ENCODE measurements around the gene FNDC5.

Gene FNDC5

DNA sequence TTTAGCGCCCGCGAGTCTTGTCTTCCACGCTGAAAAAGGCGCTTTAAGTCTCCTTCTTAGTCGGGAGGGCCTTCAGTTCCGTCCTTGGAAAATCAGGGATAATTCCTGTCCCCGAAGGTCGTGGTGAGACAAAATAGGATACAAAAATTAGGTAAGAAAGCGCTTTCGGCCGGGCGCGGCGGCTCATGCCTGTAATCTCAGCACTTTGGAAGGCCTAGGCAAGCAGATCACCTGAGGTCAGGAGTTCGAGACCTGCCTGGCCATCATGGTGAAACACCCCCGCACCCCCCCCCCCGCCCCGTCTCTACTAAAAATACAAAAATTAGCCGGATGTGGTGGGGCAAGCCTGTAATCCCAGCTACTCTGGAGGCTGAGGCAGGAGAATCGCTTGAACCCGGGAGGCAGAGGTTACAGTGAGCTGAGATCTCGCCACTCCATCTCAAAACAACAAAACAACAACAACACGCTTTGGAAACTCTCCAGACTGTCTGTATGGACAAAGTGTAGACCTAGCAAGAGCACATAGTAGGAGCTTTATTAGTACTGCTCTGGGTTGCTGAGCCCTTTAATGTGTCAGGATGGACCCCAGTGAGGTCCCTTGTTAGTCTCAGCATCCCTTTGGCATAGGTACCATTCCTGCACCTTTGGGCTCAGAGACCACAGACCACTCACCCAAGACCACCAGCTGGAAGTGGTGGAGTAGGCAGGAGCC lies 31.3 kb upstream of the FNDC5 start:
- CTCF ChIA-PET, result interaction anchor here (0.6 to 1.5 kb wide), 5 partner anchors 9 to 405 kb away, joined by 3 read pairs; no protein-coding TSS in a partner anchor
- no peak for DNase-seq (ENCODE audit: low spot score)
- H3K27ac ChIP-seq, result peak overlapping the region; percentile 30; the same call in 1 of the 2 replicates
- POLR2A ChIA-PET (ENCODE audit: low non-redundant PET), result no interaction called here
- TF ChIP-seq, protein P1, sequence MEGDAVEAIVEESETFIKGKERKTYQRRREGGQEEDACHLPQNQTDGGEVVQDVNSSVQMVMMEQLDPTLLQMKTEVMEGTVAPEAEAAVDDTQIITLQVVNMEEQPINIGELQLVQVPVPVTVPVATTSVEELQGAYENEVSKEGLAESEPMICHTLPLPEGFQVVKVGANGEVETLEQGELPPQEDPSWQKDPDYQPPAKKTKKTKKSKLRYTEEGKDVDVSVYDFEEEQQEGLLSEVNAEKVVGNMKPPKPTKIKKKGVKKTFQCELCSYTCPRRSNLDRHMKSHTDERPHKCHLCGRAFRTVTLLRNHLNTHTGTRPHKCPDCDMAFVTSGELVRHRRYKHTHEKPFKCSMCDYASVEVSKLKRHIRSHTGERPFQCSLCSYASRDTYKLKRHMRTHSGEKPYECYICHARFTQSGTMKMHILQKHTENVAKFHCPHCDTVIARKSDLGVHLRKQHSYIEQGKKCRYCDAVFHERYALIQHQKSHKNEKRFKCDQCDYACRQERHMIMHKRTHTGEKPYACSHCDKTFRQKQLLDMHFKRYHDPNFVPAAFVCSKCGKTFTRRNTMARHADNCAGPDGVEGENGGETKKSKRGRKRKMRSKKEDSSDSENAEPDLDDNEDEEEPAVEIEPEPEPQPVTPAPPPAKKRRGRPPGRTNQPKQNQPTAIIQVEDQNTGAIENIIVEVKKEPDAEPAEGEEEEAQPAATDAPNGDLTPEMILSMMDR (conservative IDR thresholded peaks at IDR 0.05; ENCODE audit: low read depth), result no peak

DNA sequence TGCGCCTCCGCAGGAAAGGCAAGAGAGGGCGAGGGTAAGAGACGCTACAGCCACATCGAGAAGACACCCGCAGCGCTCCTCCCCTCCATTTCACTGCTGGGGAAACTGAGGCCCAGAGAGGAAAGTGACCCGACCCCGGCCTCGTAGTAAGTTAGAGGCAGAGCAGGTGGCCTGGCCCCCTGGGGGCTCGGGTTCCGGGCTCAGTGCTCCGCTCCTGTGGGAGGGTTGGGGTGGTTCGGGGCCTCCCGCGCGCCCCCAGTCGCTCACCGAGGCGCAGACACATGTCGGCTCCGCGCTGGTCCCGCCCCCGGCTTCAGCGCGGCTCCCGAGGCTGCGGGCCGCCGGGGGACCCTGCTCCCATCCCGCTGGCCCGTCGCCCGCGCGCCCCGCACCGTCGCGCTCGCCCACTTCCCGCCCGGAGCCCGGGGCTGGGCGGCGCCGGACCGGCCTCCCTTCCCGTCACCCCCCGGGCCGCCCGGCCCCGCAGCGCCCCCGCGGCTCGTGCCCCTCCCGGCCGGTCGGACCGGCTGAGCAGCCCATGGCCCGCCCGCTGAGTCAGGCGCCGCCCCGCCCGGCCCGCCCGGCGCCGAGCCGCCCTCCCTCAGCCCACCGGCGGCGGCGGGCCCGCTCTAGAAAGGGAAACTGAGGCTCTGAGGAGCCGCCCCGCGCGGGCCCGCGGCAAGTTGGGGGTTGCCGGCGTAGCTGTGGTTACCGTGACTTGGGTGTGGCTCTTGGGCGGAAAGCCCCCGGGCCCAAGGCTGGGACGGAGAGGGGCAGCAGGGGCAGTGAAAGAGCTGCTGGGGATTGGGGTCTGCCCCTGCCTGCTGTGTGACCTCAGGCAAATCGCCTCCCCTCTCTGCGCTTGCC lies 30.5 kb upstream of the FNDC5 start, which contains the start of gene TMEM54:
Gene TMEM54, minus strand, starts transcription at position 434 of the 867 bp plus-strand sequence. Its CDS starts 151 bp downstream, at position 283.
- peak; percentile 77 for DNase-seq (ENCODE audit: low spot score)
- TF ChIP-seq, protein P1 (conservative IDR thresholded peaks at IDR 0.05; ENCODE audit: low read depth), result no peak
- POLR2A ChIA-PET (ENCODE audit: low non-redundant PET), result no interaction called here
- CTCF ChIA-PET, result interaction anchor here (0.5 to 1.5 kb wide), 5 partner anchors 8 to 657 kb away, joined by 3 read pairs; no protein-coding TSS in a partner anchor
- H3K27ac ChIP-seq, result peak within 1 kb of the TSS; percentile 30

DNA sequence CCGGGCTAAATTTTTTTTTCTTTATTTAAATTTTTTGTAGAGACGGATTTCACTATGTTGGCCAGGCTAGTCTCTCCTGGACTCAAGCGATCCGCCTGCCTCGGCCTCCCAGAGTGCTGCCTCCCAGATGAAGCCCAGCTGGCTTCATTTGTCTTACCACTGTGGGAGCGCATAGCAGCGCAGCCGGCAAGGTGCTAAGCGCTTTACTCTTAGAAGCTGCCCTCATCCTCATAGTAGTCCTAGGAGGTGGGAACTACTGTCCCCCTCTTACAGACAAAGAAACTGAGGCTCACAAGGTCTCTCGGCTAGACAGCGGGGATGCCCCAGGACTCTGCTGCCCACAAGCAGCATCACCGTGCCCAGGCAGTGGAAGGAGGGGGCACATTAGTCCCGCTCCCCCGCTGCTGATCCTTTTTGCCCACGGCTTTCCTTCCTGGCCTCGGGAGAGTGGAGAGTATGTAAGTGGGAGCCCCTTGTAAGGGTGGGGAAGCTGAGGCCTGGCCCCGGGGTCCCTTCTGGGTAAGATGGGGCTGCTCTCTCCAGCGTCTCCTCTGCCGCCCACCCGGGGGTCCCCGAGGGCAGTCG lies 29.8 kb upstream of the FNDC5 start:
- DNase-seq (ENCODE audit: low spot score), result no peak
- H3K27ac ChIP-seq, result peak overlapping the region; percentile 1; the same call in 1 of the 2 replicates
- POLR2A ChIA-PET (ENCODE audit: low non-redundant PET), result no interaction called here
- TF ChIP-seq, protein P1 (conservative IDR thresholded peaks at IDR 0.05; ENCODE audit: low read depth), result no peak
- CTCF ChIA-PET, result interaction anchor here (0.5 to 0.7 kb wide), 2 partner anchors 24 to 656 kb away, joined by 3 read pairs; no protein-coding TSS in a partner anchor

DNA sequence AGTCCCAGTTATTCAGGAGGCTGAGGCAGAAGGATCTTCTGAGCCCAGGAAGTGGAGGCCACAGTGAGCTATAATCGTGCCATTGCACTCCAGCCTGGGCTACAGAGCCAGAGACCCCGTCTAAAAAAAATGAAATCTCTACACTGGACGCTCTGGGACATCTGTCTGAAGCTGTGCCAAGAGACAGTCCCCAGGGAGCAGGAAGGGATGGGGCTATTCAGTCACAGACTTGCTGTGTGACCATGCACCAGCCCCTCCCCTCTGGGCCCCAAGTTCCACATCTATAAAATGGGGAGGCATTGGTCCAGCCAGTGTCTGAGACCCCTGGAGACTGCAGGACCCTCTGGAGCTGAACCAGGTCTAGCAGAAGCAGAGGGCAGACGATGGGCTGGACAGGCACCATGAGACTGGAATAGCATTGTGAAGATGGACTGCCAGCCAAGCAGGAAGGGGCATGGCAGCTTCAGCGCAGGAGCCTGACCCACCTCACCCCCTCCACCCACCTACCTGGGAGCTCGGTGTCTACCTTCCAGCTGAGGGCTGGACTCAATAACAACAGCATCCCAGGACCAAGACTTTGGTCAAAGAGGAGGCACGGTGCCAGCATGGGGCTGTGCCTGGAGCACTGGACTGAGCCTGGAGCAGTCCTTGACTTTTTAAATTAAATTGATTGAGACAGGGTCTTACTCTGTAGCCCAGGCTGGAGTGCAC lies 29.0 kb upstream of the FNDC5 start:
- DNase-seq (ENCODE audit: low spot score), result no peak
- POLR2A ChIA-PET (ENCODE audit: low non-redundant PET), result interaction anchor here (0.6 kb wide), 1 partner anchor 50 kb away, joined by 4 read pairs; no protein-coding TSS in a partner anchor
- CTCF ChIA-PET, result interaction anchor here (1.0 kb wide), 1 partner anchor 156 kb away, joined by 3 read pairs; no protein-coding TSS in a partner anchor
- TF ChIP-seq, protein P1 (conservative IDR thresholded peaks at IDR 0.05; ENCODE audit: low read depth), result no peak
- H3K27ac ChIP-seq, result peak overlapping the region; percentile 1; the same call in 1 of the 2 replicates

DNA sequence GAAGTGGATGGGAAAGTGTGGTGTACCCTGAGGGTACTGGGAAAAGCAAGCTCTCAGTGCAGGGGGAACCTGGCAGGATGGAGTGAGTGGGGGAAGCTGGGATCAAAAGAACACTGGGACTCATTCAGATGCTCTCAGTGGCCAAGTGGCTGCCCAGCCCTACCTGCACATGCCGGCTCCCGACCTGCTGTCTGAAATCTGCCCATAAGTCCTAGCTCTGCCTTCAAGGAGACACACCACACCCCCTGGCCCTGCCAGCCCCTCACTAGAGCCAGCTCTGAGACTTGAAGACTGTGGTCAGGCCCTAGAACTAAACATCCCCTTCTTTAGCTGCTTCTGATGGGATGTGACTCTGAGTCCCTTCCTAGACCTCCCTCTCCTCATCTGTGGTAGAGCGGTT lies 28.2 kb upstream of the FNDC5 start:
- peak overlapping the region; percentile 60; the same call in 1 of the 2 replicates for H3K27ac ChIP-seq
- ChIA-PET POLR2A (ENCODE audit: low non-redundant PET) (no interaction called here), CTCF (interaction anchor here (1.0 kb wide), 1 partner anchor 157 kb away, joined by 3 read pairs; no protein-coding TSS in a partner anchor)
- DNase-seq (ENCODE audit: low spot score), result no peak
- TF ChIP-seq, protein P1 (conservative IDR thresholded peaks at IDR 0.05; ENCODE audit: low read depth), result no peak

Measured in RWPE1 (cell line).